SK-N-SH (cell line): Measurements from ENCODE around the gene KDM4C. TPM values are rescaled to one million over a fixed set of nuclear protein-coding genes. Genes with fewer than 3 reads are reported as not detected.
A peak's percentile ranks its signal among the peaks of the same experiment; 100 is the strongest.

Experiments
- CTCF ChIA-PET: fragments of 300-600, 350-600 bp; formaldehyde crosslinking; extraction: SDS; loops from one replicate; lab custom pipeline; 2021; lab: Yijun Ruan, JAX
- POLR2A ChIA-PET: fragments of 350-600 bp; sonication (Branson Sonifier 250); formaldehyde crosslinking; extraction: SDS; loops from one replicate; lab custom pipeline; 2020; ENCODE audit warnings: antibody characterized with exemption, inconsistent platforms; lab: Yijun Ruan, JAX
- DNase-seq: peaks from one replicate; pipeline ENCODE4 v3.0.0; 2012
- H2AFZ ChIP-seq: fragments of 200-600 bp; sonication (generic); 2 replicates; pipeline ENCODE4 v1.8.1; 2016; ENCODE audit warnings: antibody characterized with exemption, mild to moderate bottlenecking, low read depth
- H3F3A ChIP-seq: fragments of 200-600 bp; sonication (generic); replicated peaks from 2 replicates; pipeline ENCODE3; 2016; ENCODE audit warnings: antibody characterized with exemption, mild to moderate bottlenecking; ENCODE audit not compliant: insufficient read depth
- H3K27ac ChIP-seq, 2 experiments: fragments of 200-500 bp in 1 of 2; fragments of 200-600 bp in 1 of 2; sonication (Bioruptor generic) in 1 of 2; sonication (generic), shearing (Covaris generic) in 1 of 2; 2 replicates each; pipeline versions ENCODE4 v1.5.1 to v1.6.1; 2014 to 2016; ENCODE audit warnings: low read depth in 2 of 2, inconsistent platforms in 1 of 2, low read length in 1 of 2, mild to moderate bottlenecking in 1 of 2, mixed read lengths in 1 of 2
- H3K27me3 ChIP-seq: fragments of 200-600 bp; sonication (generic), shearing (Covaris generic); 2 replicates; pipeline ENCODE4 v1.6.1; 2016; ENCODE audit warnings: mixed run types; ENCODE audit not compliant: insufficient read depth
- H3K36me3 ChIP-seq, 2 experiments: fragments of 200-500 bp in 1 of 2; fragments of 200-600 bp in 1 of 2; sonication (Bioruptor generic) in 1 of 2; sonication (generic) in 1 of 2; replicated peaks in 1 of 2; 2 replicates each; pipeline versions ENCODE3 to v1.5.1; 2014 to 2016; ENCODE audit warnings: low read length in 1 of 2, mild to moderate bottlenecking in 1 of 2; ENCODE audit not compliant: insufficient read depth in 2 of 2, control insufficient read depth in 1 of 2
- H3K4me1 ChIP-seq, 2 experiments: fragments of 200-500 bp in 1 of 2; fragments of 200-600 bp in 1 of 2; sonication (Bioruptor generic) in 1 of 2; sonication (generic), shearing (Covaris generic) in 1 of 2; 2 replicates each; pipeline versions ENCODE4 v1.5.1 to v1.6.1; 2014 to 2016; ENCODE audit warnings: low read depth in 1 of 2, low read length in 1 of 2, mixed run types in 1 of 2; ENCODE audit not compliant: insufficient read depth in 2 of 2, control insufficient read depth in 1 of 2
- H3K4me2 ChIP-seq: fragments of 200-600 bp; sonication (generic), shearing (Covaris generic); 2 replicates; pipeline ENCODE4 v1.6.1; 2017; ENCODE audit warnings: mixed run types
- H3K4me3 ChIP-seq, 2 experiments: fragments of 200-500 bp in 1 of 2; fragments of 200-600 bp in 1 of 2; sonication (Bioruptor generic) in 1 of 2; sonication (generic), shearing (Covaris generic) in 1 of 2; 2 replicates each; pipeline versions ENCODE4 v1.5.1 to v1.8.1; 2014 to 2016; ENCODE audit warnings: low read depth in 2 of 2, inconsistent platforms in 1 of 2, low read length in 1 of 2, mild to moderate bottlenecking in 1 of 2, mixed read lengths in 1 of 2, moderate library complexity in 1 of 2
- H3K79me2 ChIP-seq: fragments of 200-600 bp; sonication (generic); 2 replicates; pipeline ENCODE4 v1.8.1; 2017; ENCODE audit warnings: mild to moderate bottlenecking; ENCODE audit not compliant: insufficient read depth
- H3K9ac ChIP-seq: fragments of 200-600 bp; sonication (generic); 2 replicates; pipeline ENCODE4 v1.6.1; 2017; ENCODE audit warnings: mixed run types
- H3K9me2 ChIP-seq: fragments of 200-600 bp; sonication (generic); 2 replicates; pipeline ENCODE4 v1.6.1; 2017; ENCODE audit warnings: mixed run types
- H3K9me3 ChIP-seq: fragments of 200-600 bp; sonication (generic); 2 replicates; pipeline ENCODE4 v1.6.1; 2017; ENCODE audit warnings: mixed run types, mild to moderate bottlenecking, moderate library complexity
- H4K20me1 ChIP-seq: fragments of 200-600 bp; sonication (generic); 2 replicates; pipeline ENCODE4 v1.6.1; 2017; ENCODE audit warnings: mild to moderate bottlenecking, mixed run types; ENCODE audit not compliant: insufficient read depth
- CHD2 ChIP-seq: fragments of 150-350 bp; IDR thresholded peaks from 2 replicates; pipeline ENCODE4 v1.6.1; 2018; ENCODE audit warnings: low read length; ENCODE audit not compliant: partially characterized antibody
- EP300 ChIP-seq, 2 experiments: IDR thresholded peaks; 2 replicates each; pipeline versions ENCODE4 v1.4.0 to v1.6.1; 2012; ENCODE audit warnings: borderline replicate concordance in 1 of 2, low read depth in 1 of 2, low read length in 1 of 2
- FOSL2 ChIP-seq: IDR thresholded peaks from 2 replicates; pipeline ENCODE4 v1.4.0; 2012; ENCODE audit warnings: low read depth, mild to moderate bottlenecking, moderate library complexity, borderline replicate concordance
- FOXJ3 ChIP-seq: sonication (generic); formaldehyde crosslinking; IDR thresholded peaks from 2 replicates; pipeline ENCODE4 v1.5.1; 2020; ENCODE audit warnings: mild to moderate bottlenecking, missing genetic modification reagents
- GABPA ChIP-seq: IDR thresholded peaks from 2 replicates; pipeline ENCODE4 v1.4.0; 2012; ENCODE audit warnings: low read depth, mild to moderate bottlenecking
- GATA2 ChIP-seq: sonication (generic); formaldehyde crosslinking; IDR thresholded peaks from 2 replicates; pipeline ENCODE4 v1.5.0; 2020; ENCODE audit warnings: mild to moderate bottlenecking, missing genetic modification reagents
- IRF3 ChIP-seq: fragments of 150-350 bp; IDR thresholded peaks from 2 replicates; pipeline ENCODE4 v1.6.1; 2016; ENCODE audit warnings: mild to moderate bottlenecking, low read depth, low read length
- MAX ChIP-seq: IDR thresholded peaks from 2 replicates; pipeline ENCODE4 v1.4.0; 2012; ENCODE audit warnings: low read depth
- MEF2A ChIP-seq: IDR thresholded peaks from 2 replicates; pipeline ENCODE4 v1.4.0; 2012; ENCODE audit warnings: low read depth, borderline replicate concordance
- NRF1 ChIP-seq: IDR thresholded peaks from 2 replicates; pipeline ENCODE4 v1.6.1; 2012; ENCODE audit warnings: low read depth, mild to moderate bottlenecking, low read length
- POLR2AphosphoS5 ChIP-seq: IDR thresholded peaks from 2 replicates; pipeline ENCODE4 v1.6.1; 2012; ENCODE audit warnings: low read depth, low read length
- RAD21 ChIP-seq: IDR thresholded peaks from 2 replicates; pipeline ENCODE4 v1.6.1; 2012; ENCODE audit warnings: mild to moderate bottlenecking, low read length
- REST ChIP-seq: IDR thresholded peaks from 2 replicates; pipeline ENCODE4 v1.6.1; 2012; ENCODE audit warnings: mild to moderate bottlenecking, low read depth, low read length, moderate library complexity
- RFX5 ChIP-seq: IDR thresholded peaks from 2 replicates; pipeline ENCODE4 v1.6.1; 2012; ENCODE audit warnings: mild to moderate bottlenecking, improper control_type of control experiment, low read length
- RXRA ChIP-seq: IDR thresholded peaks from 2 replicates; pipeline ENCODE4 v1.4.0; 2012; ENCODE audit warnings: low read depth, mild to moderate bottlenecking, borderline replicate concordance
- SIN3A ChIP-seq: IDR thresholded peaks from 2 replicates; pipeline ENCODE4 v1.6.1; 2012; ENCODE audit warnings: low read depth, mild to moderate bottlenecking, low read length, moderate library complexity, borderline replicate concordance
- SMC3 ChIP-seq: IDR thresholded peaks from 2 replicates; pipeline ENCODE4 v1.6.1; 2012; ENCODE audit warnings: low read depth, low read length, improper control_type of control experiment
- TCF12 ChIP-seq: IDR thresholded peaks from 2 replicates; pipeline ENCODE4 v1.4.0; 2012
- TEAD4 ChIP-seq: IDR thresholded peaks from 2 replicates; pipeline ENCODE4 v1.4.0; 2012; ENCODE audit warnings: mild to moderate bottlenecking, borderline replicate concordance; ENCODE audit not compliant: insufficient read depth
- ZBTB33 ChIP-seq: IDR thresholded peaks from 2 replicates; pipeline ENCODE4 v1.4.0; 2012; ENCODE audit warnings: low read depth, borderline replicate concordance
- WGBS: methylation state at CpG from one replicate; pipeline ENCODE4 v1.1.6; 2017; ENCODE audit warnings: low lambda C conversion rate; 5-methylcytosine and 5-hydroxymethylcytosine counted together
- polyA plus RNA-seq, 3 experiments: library from polyadenylated mRNA; depleted of rRNA; stranded (reverse); fragments of >200 nt; gene quantifications; 2 replicates each; pipeline ENCODE4 v1.2.3, GENCODE V29; 2012
- TF ChIP-seq, protein P1 (sequence below): IDR thresholded peaks from 2 replicates; pipeline ENCODE4 v1.4.0; 2012; ENCODE audit warnings: low read depth, borderline replicate concordance
- TF ChIP-seq, protein P2 (sequence below): fragments of 150-350 bp; IDR thresholded peaks from 2 replicates; pipeline ENCODE4 v1.6.1; 2017; ENCODE audit warnings: antibody characterized with exemption, low read length, low read depth, borderline replicate concordance

KDM4C gene
- polyA plus RNA-seq, 1 of the 3 experiments (the other 2 are of a cell fraction), result 9.4 TPM

DNA sequence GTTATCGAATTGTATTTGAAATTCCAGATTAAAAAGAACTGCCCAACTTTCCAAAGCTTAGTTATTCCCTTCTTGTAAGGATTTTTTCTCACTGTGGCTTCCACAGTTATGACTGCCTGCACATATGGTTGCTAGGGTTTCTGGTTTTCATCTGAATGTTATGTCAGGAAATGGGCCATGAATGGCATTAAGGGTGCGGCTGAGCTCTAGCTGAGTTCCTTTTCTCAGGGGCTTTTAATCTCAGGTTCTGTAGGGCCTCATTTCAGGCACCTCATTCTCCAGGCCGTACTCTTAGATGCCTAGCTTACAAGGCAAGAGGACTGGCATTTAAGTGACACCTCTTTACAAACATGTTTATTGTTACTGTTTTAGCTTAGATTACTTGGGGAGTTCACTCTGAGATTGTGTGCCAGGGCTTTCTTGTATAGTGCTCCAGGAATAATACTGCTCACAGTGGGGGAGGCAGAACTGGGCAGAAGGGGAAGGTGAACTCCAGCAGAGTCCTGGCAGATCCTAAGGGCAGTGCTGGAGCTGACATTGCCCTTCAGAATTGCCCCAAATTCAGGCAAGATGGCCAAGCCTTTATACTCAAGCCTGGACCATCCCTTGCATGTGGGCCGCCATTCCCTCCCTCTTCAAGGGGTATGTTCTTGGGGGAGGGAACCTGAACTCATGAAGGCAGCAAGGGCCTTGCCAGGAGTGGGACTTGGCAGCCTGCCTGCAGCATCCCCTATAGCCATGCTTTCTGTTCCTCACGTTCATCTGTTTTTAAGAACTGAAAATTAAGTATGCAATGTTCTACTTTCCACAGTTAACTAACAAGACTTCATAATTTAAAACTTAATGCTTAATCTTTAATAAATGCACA lies 111.5 kb downstream of the KDM4C start:
- ChIA-PET POLR2A (interaction anchor here (0.9 kb wide), 1 partner anchor 40 kb away, joined by 4 read pairs; no protein-coding TSS in a partner anchor), CTCF (interaction anchor here (0.9 to 1.6 kb wide), 3 partner anchors 22 to 184 kb away, joined by 3 to 6 read pairs (median 3); no protein-coding TSS in a partner anchor)
- H3K9me3 ChIP-seq, result no peaks in the 10 kb centered on the region; the same call in 1 of the 2 replicates
- no peak overlapping the region for H2AFZ ChIP-seq
- WGBS, result 66% methylated on average over 4 of the region's 5 CpGs
- H3K9ac ChIP-seq, result no peak overlapping the region
- no peaks in the 10 kb centered on the region for H3K9me2 ChIP-seq
- H3K79me2 ChIP-seq, result no peaks in the 10 kb centered on the region
- no peak overlapping the region for H3K4me3 ChIP-seq
- H3K36me3 ChIP-seq, result no peaks in the 10 kb centered on the region
- no peaks in the 10 kb centered on the region for H3F3A ChIP-seq
- H3K4me2 ChIP-seq, result no peak overlapping the region
- peaks cover 0 to 29% of the 10 kb centered on the region in 2 experiments; a peak in 2 of 4 replicates for H3K4me1 ChIP-seq
- peak overlapping the region in 1 of 2 experiments; percentile 93; a peak in 2 of 4 replicates for H3K27ac ChIP-seq
- DNase-seq, result peak; percentile 57
- H3K27me3 ChIP-seq, result no peaks in the 10 kb centered on the region
- no peaks in the 10 kb centered on the region for H4K20me1 ChIP-seq
- TF ChIP-seq TCF12 (peak; percentile 84), GATA2 (CRISPR knock-in tag) (no peak), RXRA (no peak), RAD21 (no peak), FOXJ3 (CRISPR knock-in tag) (no peak), SIN3A (no peak), EP300 (IDR thresholded peaks at IDR 0.05; ENCODE audit: borderline replicate concordance in 1 of 2, low read depth in 1 of 2, low read length in 1 of 2) (peak in 1 of 2 experiments; percentile 63; a peak in 1 of 4 replicates), ZBTB33 (no peak), IRF3 (no peak), RFX5 (no peak), FOSL2 (no peak), CHD2 (no peak), POLR2AphosphoS5 (peak; percentile 15; the same call in 1 of the 2 replicates), MEF2A (no peak), NRF1 (no peak), REST (no peak), GABPA (no peak), TEAD4 (no peak), SMC3 (no peak), MAX (no peak)
- TF ChIP-seq, protein P1, sequence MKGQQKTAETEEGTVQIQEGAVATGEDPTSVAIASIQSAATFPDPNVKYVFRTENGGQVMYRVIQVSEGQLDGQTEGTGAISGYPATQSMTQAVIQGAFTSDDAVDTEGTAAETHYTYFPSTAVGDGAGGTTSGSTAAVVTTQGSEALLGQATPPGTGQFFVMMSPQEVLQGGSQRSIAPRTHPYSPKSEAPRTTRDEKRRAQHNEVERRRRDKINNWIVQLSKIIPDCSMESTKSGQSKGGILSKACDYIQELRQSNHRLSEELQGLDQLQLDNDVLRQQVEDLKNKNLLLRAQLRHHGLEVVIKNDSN, result no peak
- TF ChIP-seq, protein P2, sequence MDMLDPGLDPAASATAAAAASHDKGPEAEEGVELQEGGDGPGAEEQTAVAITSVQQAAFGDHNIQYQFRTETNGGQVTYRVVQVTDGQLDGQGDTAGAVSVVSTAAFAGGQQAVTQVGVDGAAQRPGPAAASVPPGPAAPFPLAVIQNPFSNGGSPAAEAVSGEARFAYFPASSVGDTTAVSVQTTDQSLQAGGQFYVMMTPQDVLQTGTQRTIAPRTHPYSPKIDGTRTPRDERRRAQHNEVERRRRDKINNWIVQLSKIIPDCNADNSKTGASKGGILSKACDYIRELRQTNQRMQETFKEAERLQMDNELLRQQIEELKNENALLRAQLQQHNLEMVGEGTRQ, result no peak
